ENCODE results near the gene USP30.

DNA sequence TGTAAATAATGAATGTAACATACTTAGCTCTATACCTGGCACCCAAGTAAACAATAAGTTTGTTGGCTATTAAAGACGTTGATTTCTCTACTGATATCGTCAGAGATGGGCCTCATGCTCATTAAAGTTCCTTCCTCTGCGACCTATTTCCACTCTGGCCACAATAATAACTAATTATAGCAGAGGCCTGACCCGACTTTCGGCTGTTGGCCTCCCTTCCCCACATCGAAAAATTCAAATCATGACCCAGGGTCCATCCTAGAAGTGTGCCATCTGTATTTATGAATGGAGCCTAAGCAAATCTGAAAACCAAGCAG lies 321 bp upstream of the USP30 start:
- TF ChIP-seq, protein P1, sequence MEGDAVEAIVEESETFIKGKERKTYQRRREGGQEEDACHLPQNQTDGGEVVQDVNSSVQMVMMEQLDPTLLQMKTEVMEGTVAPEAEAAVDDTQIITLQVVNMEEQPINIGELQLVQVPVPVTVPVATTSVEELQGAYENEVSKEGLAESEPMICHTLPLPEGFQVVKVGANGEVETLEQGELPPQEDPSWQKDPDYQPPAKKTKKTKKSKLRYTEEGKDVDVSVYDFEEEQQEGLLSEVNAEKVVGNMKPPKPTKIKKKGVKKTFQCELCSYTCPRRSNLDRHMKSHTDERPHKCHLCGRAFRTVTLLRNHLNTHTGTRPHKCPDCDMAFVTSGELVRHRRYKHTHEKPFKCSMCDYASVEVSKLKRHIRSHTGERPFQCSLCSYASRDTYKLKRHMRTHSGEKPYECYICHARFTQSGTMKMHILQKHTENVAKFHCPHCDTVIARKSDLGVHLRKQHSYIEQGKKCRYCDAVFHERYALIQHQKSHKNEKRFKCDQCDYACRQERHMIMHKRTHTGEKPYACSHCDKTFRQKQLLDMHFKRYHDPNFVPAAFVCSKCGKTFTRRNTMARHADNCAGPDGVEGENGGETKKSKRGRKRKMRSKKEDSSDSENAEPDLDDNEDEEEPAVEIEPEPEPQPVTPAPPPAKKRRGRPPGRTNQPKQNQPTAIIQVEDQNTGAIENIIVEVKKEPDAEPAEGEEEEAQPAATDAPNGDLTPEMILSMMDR (IDR thresholded peaks at IDR 0.05) = no peak
- TF ChIP-seq POLR2A (IDR thresholded peaks at IDR 0.05) = no peak
- TF ChIP-seq POLR2AphosphoS5 (IDR thresholded peaks at IDR 0.05) = no peak

Measured in prostate gland (tissue), 2 donors.